Measurements from ENCODE around the gene SPCS1.
"Not testable (repeated sequence)": the region's sequence is repeated elsewhere in the genome, so short reads cannot be mapped to it uniquely, and the experiment has no call there.

SPCS1 gene

GRCh38 chr3:52694528-52695189, 11.2 kb upstream of the SPCS1 start:
- no peak for DNase-seq (ENCODE audit: low spot score)

DNA sequence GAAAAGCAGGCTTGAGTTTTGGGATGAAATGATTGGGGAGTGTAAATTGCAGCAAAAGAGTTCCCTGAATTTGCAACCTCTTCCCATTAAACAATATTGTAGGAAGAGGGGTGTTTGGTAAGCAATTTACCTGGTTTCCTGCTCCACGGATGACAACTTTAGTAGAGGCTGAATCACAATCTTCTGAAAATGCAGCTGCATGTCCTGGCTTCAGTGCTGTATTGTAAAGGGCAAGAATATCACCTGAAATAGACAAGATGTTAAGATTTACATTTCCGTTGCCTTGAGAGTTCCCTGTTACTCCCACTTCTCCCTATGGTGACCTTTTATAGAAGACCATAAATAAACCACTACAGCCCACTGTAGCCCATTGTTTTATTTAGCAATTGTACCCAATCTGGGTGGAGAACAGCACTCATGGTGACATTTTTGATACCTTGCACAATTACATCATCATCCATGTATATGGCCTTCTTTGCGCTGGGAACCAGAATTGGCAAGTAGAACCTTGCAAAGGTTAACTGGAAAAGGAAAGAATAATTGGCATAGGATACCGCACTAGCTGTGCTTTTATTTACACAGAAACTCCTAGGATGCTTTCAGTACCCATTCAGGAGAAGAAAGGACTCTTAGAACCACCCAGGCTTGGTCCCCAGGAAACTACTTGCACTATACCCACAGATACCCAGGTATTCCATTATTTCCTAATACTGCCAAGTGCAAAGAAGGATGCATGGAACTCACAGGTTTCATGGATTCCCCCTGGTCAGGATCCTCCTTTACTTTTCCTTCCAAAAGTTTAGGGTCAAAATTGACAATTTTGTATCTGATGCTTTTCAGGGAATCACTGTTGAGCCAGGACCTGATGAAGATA, 9.9 kb upstream of the SPCS1 start:
- DNase-seq (ENCODE audit: low spot score), result no peak

DNA sequence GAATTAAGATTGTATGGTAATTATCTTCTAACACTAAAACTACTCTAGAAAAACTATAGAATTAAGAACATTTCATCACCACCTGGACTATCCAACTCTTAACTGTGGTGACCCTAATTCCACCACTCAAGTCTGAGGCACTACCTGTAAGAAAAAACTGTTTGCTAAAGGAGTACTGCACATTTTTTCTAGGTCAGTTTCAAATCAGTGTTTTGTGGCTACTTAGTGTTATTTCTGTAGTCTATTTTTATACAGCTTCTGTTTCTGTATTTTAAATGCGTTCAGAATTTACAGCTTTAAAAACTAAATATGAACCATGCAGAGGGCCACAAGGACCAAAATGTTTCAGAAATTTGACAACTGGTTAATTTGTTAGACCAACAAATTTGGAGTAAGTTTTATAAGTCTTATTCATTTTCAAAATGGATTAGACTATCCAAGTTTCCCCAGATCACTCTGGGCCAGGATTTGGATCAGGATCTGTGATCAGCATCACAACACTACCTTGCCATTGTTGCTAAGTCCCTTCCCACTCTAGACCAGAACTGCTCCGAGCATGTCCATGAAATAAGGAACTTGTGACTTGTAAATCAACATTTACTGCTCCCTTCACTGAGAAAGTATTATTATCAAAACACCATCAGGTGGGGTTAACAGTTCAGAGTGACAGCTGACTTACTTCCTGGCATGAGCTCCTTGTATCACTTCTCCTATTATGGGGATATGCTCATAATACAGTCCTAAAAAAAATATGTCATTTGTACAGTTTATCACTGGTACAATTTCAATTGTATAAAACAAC, 8.9 kb upstream of the SPCS1 start:
- no peak for DNase-seq (ENCODE audit: low spot score)

GRCh38 chr3:52697632-52697965, 8.3 kb upstream of the SPCS1 start:
- DNase-seq (ENCODE audit: low spot score), result no peak

DNA sequence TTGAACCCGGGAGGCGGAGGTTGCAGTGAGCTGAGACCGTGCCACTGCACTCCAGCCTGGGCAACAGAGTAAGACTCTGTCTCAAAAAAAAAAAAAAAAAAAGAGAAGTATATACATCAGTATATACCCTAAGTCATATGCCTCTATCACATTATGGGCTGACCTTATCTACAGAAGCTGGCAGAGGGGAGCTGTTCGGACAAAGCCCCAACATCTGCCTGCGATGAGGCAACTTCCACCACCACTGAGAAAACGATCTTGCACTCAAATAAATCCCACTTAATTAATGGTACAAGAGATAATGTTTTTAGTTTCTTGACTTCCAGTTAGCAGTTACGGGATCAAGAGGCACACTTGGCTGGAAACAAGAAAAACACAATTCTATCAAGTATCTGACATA, 2.6 kb upstream of the SPCS1 start:
- DNase-seq (ENCODE audit: low spot score), result peak; percentile 17

GRCh38 chr3:52704611-52705437, 1.1 kb upstream of the SPCS1 start:
- DNase-seq (ENCODE audit: low spot score), result peak; percentile 15

GRCh38 chr3:52705438-52705687, 543 bp upstream of the SPCS1 start:
- no peak for DNase-seq (ENCODE audit: low spot score)

- no peak for DNase-seq (ENCODE audit: low spot score)
These were observed 1.7 kb downstream of the SPCS1 start for GRCh38 chr3:52707585-52707984.

GRCh38 chr3:52710512-52710911, 4.6 kb downstream of the SPCS1 start:
- DNase-seq (ENCODE audit: low spot score), result no peak

GRCh38 chr3:52712291-52713212, 6.6 kb downstream of the SPCS1 start:
- DNase-seq (ENCODE audit: low spot score), result no peak

- DNase-seq (ENCODE audit: low spot score), result no peak
These were observed 8.7 kb downstream of the SPCS1 start for GRCh38 chr3:52714335-52715302.

DNA sequence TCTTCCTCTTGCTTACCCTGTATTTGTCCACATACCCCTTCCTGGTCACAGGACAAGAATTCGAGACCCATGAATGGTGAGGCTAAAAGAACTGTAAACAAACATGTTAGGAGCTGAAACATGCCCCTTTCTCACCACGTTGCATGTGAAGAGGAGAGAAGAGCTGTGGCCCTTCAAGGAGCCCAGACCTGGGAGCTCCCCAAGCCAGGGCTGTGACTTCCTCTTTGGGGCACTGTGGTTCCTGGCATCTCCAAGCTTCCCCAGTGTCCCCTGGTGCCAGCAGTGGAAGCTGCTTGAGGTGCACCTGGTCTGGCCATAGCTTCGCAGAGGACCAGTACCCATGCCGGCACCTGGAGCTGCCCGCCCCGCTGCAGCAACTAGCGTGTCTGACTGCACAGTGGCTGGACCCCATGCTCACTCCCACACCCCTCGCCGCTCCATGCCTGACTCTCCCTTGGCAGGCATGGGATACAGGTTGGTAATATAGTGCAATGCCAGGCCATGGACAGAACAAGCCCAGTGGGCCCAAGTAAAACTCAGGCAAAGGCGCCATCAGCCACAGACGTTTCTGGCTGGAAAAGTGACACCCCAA, 9.9 kb downstream of the SPCS1 start:
- DNase-seq (ENCODE audit: low spot score), result no peak

- no peak for DNase-seq (ENCODE audit: low spot score)
These were observed 13.7 kb downstream of the SPCS1 start for GRCh38 chr3:52719618-52720017.

DNA sequence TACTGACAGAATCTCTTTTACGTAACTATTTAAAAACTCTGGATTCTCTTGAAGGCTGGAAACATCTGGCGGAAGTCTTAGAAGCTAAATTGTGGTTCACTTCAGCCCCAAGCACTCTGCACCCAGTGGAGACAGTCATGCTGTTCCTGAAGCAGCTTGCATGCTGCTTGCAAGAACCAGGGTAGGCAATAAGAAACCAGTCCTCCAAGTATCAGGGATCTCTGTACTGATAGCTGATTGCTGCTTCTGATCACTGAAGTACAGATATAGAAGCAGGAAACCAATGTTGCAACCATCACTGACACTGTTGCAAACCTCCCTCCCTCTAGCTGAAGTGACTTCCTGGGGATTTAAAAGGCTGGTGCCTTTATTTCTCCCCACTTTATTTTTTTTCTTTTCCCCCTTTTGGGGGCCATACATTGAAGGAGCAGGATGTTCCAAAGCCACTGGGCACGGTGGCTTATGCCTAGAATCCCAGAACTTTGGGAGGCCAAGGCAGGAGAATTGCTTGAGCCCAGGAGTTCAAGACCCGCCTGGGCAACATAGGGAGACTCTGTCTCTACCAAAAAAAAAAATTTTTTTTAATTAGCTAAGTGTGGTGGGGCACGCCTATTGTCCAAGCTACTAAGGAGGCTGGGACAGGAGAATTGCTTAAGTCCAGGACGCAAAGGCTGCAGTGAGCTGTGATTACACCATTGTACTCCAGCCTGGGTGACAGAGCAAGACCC, 15.3 kb downstream of the SPCS1 start:
- DNase-seq (ENCODE audit: low spot score), result no peak

DNA sequence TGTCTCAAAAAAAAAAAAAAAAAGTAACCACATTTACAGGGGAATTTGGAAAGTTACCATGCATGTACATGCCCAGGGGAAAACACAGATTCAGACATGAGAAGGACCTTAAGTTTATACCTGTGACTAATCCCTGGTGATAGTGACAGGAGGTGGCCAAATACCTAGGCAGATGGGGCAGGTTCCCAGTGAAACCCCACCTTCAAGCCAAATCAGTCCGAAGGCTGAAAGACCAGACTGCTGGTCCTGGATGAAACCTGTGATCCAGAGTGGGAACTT, 15.8 kb downstream of the SPCS1 start:
- DNase-seq (ENCODE audit: low spot score), result no peak

DNA sequence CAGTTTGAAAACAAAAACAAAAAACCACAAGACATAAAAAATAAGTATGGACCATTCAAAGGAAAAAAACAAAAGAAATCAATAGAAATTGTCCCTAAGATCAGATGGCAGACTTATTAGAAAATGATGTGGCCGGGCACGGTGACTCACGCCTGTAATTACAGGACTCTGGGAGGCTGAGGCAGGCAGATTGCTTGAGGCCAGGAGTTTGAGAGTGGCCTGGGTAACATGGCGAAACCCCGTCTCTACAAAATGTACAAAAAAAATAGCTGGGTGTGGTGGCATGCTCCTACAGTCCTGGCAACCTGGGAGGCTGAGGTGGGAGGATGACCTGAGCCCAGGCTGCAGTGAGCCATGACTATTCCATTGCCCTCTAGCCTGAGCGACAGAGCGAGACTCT, 16.6 kb downstream of the SPCS1 start:
- no peak for DNase-seq (ENCODE audit: low spot score)

- no peak for DNase-seq (ENCODE audit: low spot score)
These were observed 18.0 kb downstream of the SPCS1 start for GRCh38 chr3:52723935-52724334.

DNA sequence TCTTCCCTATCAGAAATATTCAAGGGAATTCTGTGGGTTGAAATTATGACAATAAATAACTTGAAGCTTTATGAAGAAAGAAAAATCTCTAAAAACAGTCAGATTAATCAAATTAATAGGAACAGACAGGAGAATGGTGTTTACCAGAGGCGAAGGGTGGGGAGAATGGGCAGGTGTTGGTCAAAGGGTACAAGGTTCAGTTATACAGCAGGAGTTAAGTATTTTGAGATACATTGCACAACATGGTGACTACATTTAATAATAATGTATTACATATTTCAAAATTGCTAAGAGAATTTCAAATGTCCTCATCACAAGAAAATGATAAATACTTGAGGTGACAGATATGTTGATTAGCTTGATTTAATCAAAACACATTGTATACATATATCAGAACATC, 18.6 kb downstream of the SPCS1 start:
- no peak for DNase-seq (ENCODE audit: low spot score)

GRCh38 chr3:52728753-52729152, 22.8 kb downstream of the SPCS1 start:
- not testable (repeated sequence) for DNase-seq (ENCODE audit: low spot score)
